Trophoblast cell (in vitro differentiated cells and primary cell): Measurements from ENCODE around the gene C2orf69.

Experiments
- DNase-seq, 2 donors: peaks; one replicate each; pipeline ENCODE4 v3.0.0-alpha.2; 2016
- H2AFZ ChIP-seq: 2 replicates; pipeline ENCODE4 v1.6.1; 2013; ENCODE audit warnings: low read length, moderate library complexity, mild to moderate bottlenecking; ENCODE audit not compliant: insufficient read depth, poor library complexity
- H2AK5ac ChIP-seq: 2 replicates; pipeline ENCODE4 v1.6.1; 2013; ENCODE audit warnings: mild to moderate bottlenecking, low read length
- H2BK120ac ChIP-seq: 2 replicates; pipeline ENCODE4 v1.6.1; 2013; ENCODE audit warnings: low read length, mild to moderate bottlenecking, moderate library complexity; ENCODE audit not compliant: insufficient read depth, poor library complexity
- H2BK12ac ChIP-seq: 2 replicates; pipeline ENCODE4 v1.6.1; 2013; ENCODE audit warnings: mild to moderate bottlenecking, low read length, moderate library complexity
- H2BK5ac ChIP-seq: 2 replicates; pipeline ENCODE4 v1.6.1; 2013; ENCODE audit warnings: low read length, low read depth, moderate library complexity, mild to moderate bottlenecking; ENCODE audit not compliant: poor library complexity
- H3K14ac ChIP-seq: 2 replicates; pipeline ENCODE4 v1.6.1; 2013; ENCODE audit warnings: mild to moderate bottlenecking, low read length
- H3K18ac ChIP-seq: 2 replicates; pipeline ENCODE4 v1.6.1; 2013; ENCODE audit warnings: mild to moderate bottlenecking, low read length
- H3K23ac ChIP-seq: 2 replicates; pipeline ENCODE4 v1.6.1; 2013; ENCODE audit warnings: low read length
- H3K27ac ChIP-seq: 2 replicates; pipeline ENCODE4 v1.5.1; 2013; ENCODE audit warnings: low read depth, mild to moderate bottlenecking, inconsistent platforms, low read length, moderate library complexity
- H3K27me3 ChIP-seq: 2 replicates; pipeline ENCODE4 v1.6.1; 2013; ENCODE audit warnings: inconsistent platforms, mild to moderate bottlenecking, low read length, moderate library complexity; ENCODE audit not compliant: insufficient read depth
- H3K36me3 ChIP-seq, 2 experiments: 1 replicate in 1 of 2; 2 replicates in 1 of 2; pipeline ENCODE4 v1.6.1; 2013; ENCODE audit warnings: low read length in 2 of 2, mild to moderate bottlenecking in 2 of 2, moderate library complexity in 1 of 2; ENCODE audit not compliant: insufficient read depth in 2 of 2, control insufficient read depth in 1 of 2
- H3K4ac ChIP-seq: 2 replicates; pipeline ENCODE4 v1.6.1; 2013; ENCODE audit warnings: low read depth, mild to moderate bottlenecking, low read length, moderate library complexity
- H3K4me1 ChIP-seq, 2 experiments: 1 replicate in 1 of 2; 2 replicates in 1 of 2; pipeline ENCODE4 v1.6.1; 2013; ENCODE audit warnings: low read length in 2 of 2, mild to moderate bottlenecking in 2 of 2, moderate library complexity in 1 of 2; ENCODE audit not compliant: insufficient read depth in 2 of 2, control insufficient read depth in 1 of 2
- H3K4me2 ChIP-seq: 2 replicates; pipeline ENCODE4 v1.6.1; 2013; ENCODE audit warnings: inconsistent platforms, mild to moderate bottlenecking, low read length, moderate library complexity
- H3K4me3 ChIP-seq: 2 replicates; pipeline ENCODE4 v1.5.1; 2013; ENCODE audit warnings: mild to moderate bottlenecking, low read depth, low read length, inconsistent platforms
- H3K79me1 ChIP-seq: one replicate; pipeline ENCODE4 v1.6.1; 2013; ENCODE audit warnings: low read length
- H3K79me2 ChIP-seq: 2 replicates; pipeline ENCODE4 v1.6.1; 2013; ENCODE audit warnings: low read length, mild to moderate bottlenecking; ENCODE audit not compliant: control insufficient read depth, insufficient read depth, poor library complexity
- H3K9ac ChIP-seq: 2 replicates; pipeline ENCODE4 v1.6.1; 2013; ENCODE audit warnings: mild to moderate bottlenecking, low read length
- H3K9me3 ChIP-seq: 2 replicates; pipeline ENCODE4 v1.6.1; 2013; ENCODE audit warnings: low read depth, mild to moderate bottlenecking, control low read depth, inconsistent platforms, low read length; ENCODE audit not compliant: insufficient read depth
- H4K12ac ChIP-seq: 2 replicates; pipeline ENCODE4 v1.6.1; 2013; ENCODE audit warnings: low read depth, mild to moderate bottlenecking, low read length, moderate library complexity
- H4K8ac ChIP-seq: 2 replicates; pipeline ENCODE4 v1.6.1; 2013; ENCODE audit warnings: low read depth, mild to moderate bottlenecking, low read length, moderate library complexity
- H4K91ac ChIP-seq: one replicate; pipeline ENCODE4 v1.6.1; 2013; ENCODE audit warnings: low read depth, mild to moderate bottlenecking, low read length, moderate library complexity
- WGBS: extraction: QIAGEN DNeasy Blood & Tissue Kit; methylation state at CpG from one replicate; pipeline ENCODE4 v1.1.7; 2013; ENCODE audit warnings: missing lambda C conversion rate; ENCODE audit not compliant: insufficient read length, insufficient coverage; ENCODE audit errors: extremely low coverage; 5-methylcytosine and 5-hydroxymethylcytosine counted together

Gene C2orf69

GRCh38 chr2:199932312-199932855 lies 21.3 kb downstream of the C2orf69 start:
- Histone ChIP-seq H3K27ac (no peak overlapping the region), H3K36me3 (peaks cover 14% of the 10 kb centered on the region in 2 experiments), H4K8ac (no peak overlapping the region), H3K9me3 (peaks cover 2% of the 10 kb centered on the region), H3K23ac (no peak overlapping the region), H2AFZ (no peak overlapping the region), H4K12ac (no peak overlapping the region), H3K4ac (no peak overlapping the region), H3K4me1 (no peaks in the 10 kb centered on the region), H3K79me2 (no peaks in the 10 kb centered on the region), H3K14ac (no peak overlapping the region), H3K4me2 (no peak overlapping the region), H2BK12ac (no peak overlapping the region), H3K4me3 (no peak overlapping the region), H3K27me3 (no peaks in the 10 kb centered on the region), H4K91ac (no peak overlapping the region), H3K79me1 (no peaks in the 10 kb centered on the region), H2AK5ac (no peak overlapping the region), H3K18ac (no peak overlapping the region), H2BK120ac (no peak overlapping the region), H3K9ac (no peak overlapping the region), H2BK5ac (no peak overlapping the region)
- WGBS: no CpG with 5 or more reads among the region's 4 CpGs
- no peak for DNase-seq

DNA sequence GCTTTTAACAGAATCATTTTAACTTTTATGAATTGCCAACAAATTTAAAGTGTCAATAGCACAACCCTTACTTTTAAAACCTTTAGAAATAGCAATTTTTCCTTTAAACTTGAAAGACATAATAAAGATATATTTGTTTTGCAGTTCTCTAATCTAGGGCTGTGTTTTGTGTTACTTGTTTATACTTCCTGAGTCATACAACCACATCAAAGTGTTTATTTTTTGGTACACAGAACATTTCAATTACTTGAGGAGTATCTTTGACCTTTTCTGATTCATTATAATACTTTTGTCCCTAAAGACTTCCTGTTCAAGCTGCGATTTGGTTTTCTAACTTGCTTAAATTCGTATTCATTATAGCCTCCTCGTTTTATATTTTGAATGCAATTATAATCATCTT lies 22.4 kb downstream of the C2orf69 start:
- no peak overlapping the region for H3K4ac ChIP-seq
- H3K14ac ChIP-seq: no peak overlapping the region
- WGBS: no CpG with 5 or more reads among the region's 3 CpGs
- H3K27me3 ChIP-seq: no peaks in the 10 kb centered on the region
- H2BK5ac ChIP-seq: no peak overlapping the region
- no peak overlapping the region for H3K18ac ChIP-seq
- no peaks in the 10 kb centered on the region for H3K4me1 ChIP-seq
- no peak overlapping the region for H3K4me2 ChIP-seq
- no peak overlapping the region for H4K91ac ChIP-seq
- peaks cover 14 to 18% of the 10 kb centered on the region in 2 experiments for H3K36me3 ChIP-seq
- H3K4me3 ChIP-seq: no peak overlapping the region
- H2BK12ac ChIP-seq: no peak overlapping the region
- no peaks in the 10 kb centered on the region for H3K79me2 ChIP-seq
- no peak overlapping the region for H2BK120ac ChIP-seq
- H3K79me1 ChIP-seq: no peaks in the 10 kb centered on the region
- no peak overlapping the region for H3K23ac ChIP-seq
- DNase-seq: no peak
- no peak overlapping the region for H4K8ac ChIP-seq
- H3K27ac ChIP-seq: no peak overlapping the region
- H3K9me3 ChIP-seq: peaks cover 2% of the 10 kb centered on the region
- no peak overlapping the region for H2AK5ac ChIP-seq
- H3K9ac ChIP-seq: no peak overlapping the region
- H4K12ac ChIP-seq: no peak overlapping the region
- H2AFZ ChIP-seq: no peak overlapping the region

DNA sequence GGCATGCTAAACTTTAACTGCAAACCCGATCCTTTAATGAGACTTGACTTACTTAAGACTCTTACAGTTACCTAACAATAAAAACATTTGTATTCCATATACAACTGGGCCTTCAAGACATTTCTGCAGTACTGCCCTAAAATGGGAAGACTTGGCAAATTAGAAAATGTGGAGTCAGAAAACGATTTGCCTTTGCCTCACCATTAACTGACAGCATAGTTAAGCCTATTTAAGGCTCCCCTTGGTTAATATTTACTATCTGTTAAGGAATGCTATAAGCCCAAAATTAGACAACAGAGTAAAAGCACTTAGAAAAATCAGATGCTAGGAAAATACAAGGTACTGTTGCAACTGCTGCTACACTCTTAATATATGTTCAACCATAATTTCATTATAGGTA lies 25.5 kb downstream of the C2orf69 start:
- no peak overlapping the region for H4K8ac ChIP-seq
- H3K4me2 ChIP-seq: no peak overlapping the region

GRCh38 chr2:199940373-199940772 lies 29.3 kb downstream of the C2orf69 start:
- WGBS: no CpG with 5 or more reads among the region's 2 CpGs
- no peak overlapping the region for H3K4ac ChIP-seq
- H3K79me1 ChIP-seq: no peaks in the 10 kb centered on the region
- H3K27ac ChIP-seq: no peak overlapping the region
- no peaks in the 10 kb centered on the region for H3K79me2 ChIP-seq
- no peak overlapping the region for H4K12ac ChIP-seq
- peak in 1 of 2 donors; percentile 18 for DNase-seq
- no peak overlapping the region for H3K23ac ChIP-seq
- no peak overlapping the region for H2AK5ac ChIP-seq
- no peak overlapping the region for H3K9ac ChIP-seq
- no peak overlapping the region for H2BK120ac ChIP-seq
- H3K9me3 ChIP-seq: no peaks in the 10 kb centered on the region
- no peak overlapping the region for H4K8ac ChIP-seq
- H3K36me3 ChIP-seq: peaks cover 4 to 9% of the 10 kb centered on the region in 2 experiments
- no peak overlapping the region for H3K18ac ChIP-seq
- no peaks in the 10 kb centered on the region for H3K4me1 ChIP-seq
- no peak overlapping the region for H2BK5ac ChIP-seq
- H3K14ac ChIP-seq: no peak overlapping the region
- no peak overlapping the region for H2BK12ac ChIP-seq
- H3K4me3 ChIP-seq: no peak overlapping the region
- H3K27me3 ChIP-seq: no peaks in the 10 kb centered on the region
- H4K91ac ChIP-seq: no peak overlapping the region
- no peak overlapping the region for H3K4me2 ChIP-seq
- H2AFZ ChIP-seq: no peak overlapping the region

More for the DNA sequence above, 25.5 kb downstream of the C2orf69 start:
- Histone ChIP-seq H3K36me3 (peaks cover 10 to 14% of the 10 kb centered on the region in 2 experiments), H3K27me3 (no peaks in the 10 kb centered on the region), H2BK12ac (no peak overlapping the region), H3K23ac (no peak overlapping the region), H3K79me1 (no peaks in the 10 kb centered on the region), H3K27ac (no peak overlapping the region), H2BK5ac (no peak overlapping the region), H2AFZ (no peak overlapping the region), H3K4me3 (no peak overlapping the region), H4K91ac (no peak overlapping the region), H3K18ac (no peak overlapping the region), H2BK120ac (no peak overlapping the region), H3K4ac (no peak overlapping the region), H3K4me1 (no peaks in the 10 kb centered on the region), H3K79me2 (no peaks in the 10 kb centered on the region), H3K9me3 (peaks cover 2% of the 10 kb centered on the region), H3K14ac (no peak overlapping the region), H2AK5ac (no peak overlapping the region), H4K12ac (no peak overlapping the region), H3K9ac (no peak overlapping the region)
- no peak for DNase-seq
- WGBS: no CpG with 5 or more reads among the region's 2 CpGs
